CD14-positive monocyte (primary cell): ENCODE results near the gene GDF11. TPM values are rescaled to one million over a fixed set of nuclear protein-coding genes. Genes with fewer than 3 reads are reported as not detected.

ENCODE experiments used
- DNase-seq, 3 donors: peaks; one replicate each; pipeline ENCODE4 v3.0.0-alpha.2; 2011 to 2022
- H2AFZ ChIP-seq: 2 replicates; pipeline ENCODE4 v1.6.0; 2012; ENCODE audit warnings: mild to moderate bottlenecking, low read depth, low read length, inconsistent platforms; ENCODE audit not compliant: insufficient read depth, poor library complexity, severe bottlenecking
- H3K27ac ChIP-seq, 2 donors: 1 replicate in 1 of 2; 2 replicates in 1 of 2; pipeline ENCODE4 v1.5.1; 2012 to 2013; ENCODE audit warnings: low read length in 2 of 2, control low read depth in 1 of 2, inconsistent platforms in 1 of 2, low read depth in 1 of 2, mild to moderate bottlenecking in 1 of 2
- H3K27me3 ChIP-seq, 2 donors: one replicate each; pipeline versions ENCODE4 v1.6.0 to v1.6.1; 2011 to 2013; ENCODE audit warnings: low read length in 2 of 2; ENCODE audit not compliant: control insufficient read depth in 2 of 2, insufficient read depth in 2 of 2
- H3K36me3 ChIP-seq, 2 donors: replicated peaks in 1 of 2; 1 replicate in 1 of 2; 2 replicates in 1 of 2; pipeline versions ENCODE4 v1.5.1 to v1.6.1; 2012 to 2013; ENCODE audit warnings: low read length in 2 of 2, control low read depth in 1 of 2, inconsistent platforms in 1 of 2, mild to moderate bottlenecking in 1 of 2; ENCODE audit not compliant: insufficient read depth in 2 of 2, control insufficient read depth in 1 of 2
- H3K4me1 ChIP-seq, 2 donors: 1 replicate in 1 of 2; 2 replicates in 1 of 2; pipeline versions ENCODE4 v1.5.1 to v1.6.1; 2012 to 2013; ENCODE audit warnings: low read length in 2 of 2, control low read depth in 1 of 2, inconsistent platforms in 1 of 2, mild to moderate bottlenecking in 1 of 2, moderate library complexity in 1 of 2; ENCODE audit not compliant: insufficient read depth in 2 of 2, control insufficient read depth in 1 of 2
- H3K4me2 ChIP-seq: replicated peaks from 2 replicates; pipeline ENCODE3; 2012; ENCODE audit warnings: low read length, moderate library complexity, mild to moderate bottlenecking; ENCODE audit not compliant: poor library complexity, severe bottlenecking; ENCODE audit errors: extremely low read depth
- H3K4me3 ChIP-seq, 3 experiments: fragments of 200-600 bp in 1 of 3; sonication (generic) in 1 of 3; replicated peaks in 1 of 3; 1 replicate in 2 of 3; 2 replicates in 1 of 3; pipeline ENCODE4 v1.5.1; 2011 to 2013; ENCODE audit warnings: low read length in 3 of 3, mild to moderate bottlenecking in 3 of 3, control low read depth in 2 of 3, low read depth in 2 of 3, inconsistent platforms in 1 of 3, moderate library complexity in 1 of 3
- H3K79me2 ChIP-seq: 2 replicates; pipeline ENCODE4 v1.6.0; 2012; ENCODE audit warnings: mild to moderate bottlenecking, control low read depth, inconsistent platforms, low read length, moderate library complexity; ENCODE audit not compliant: insufficient read depth
- H3K9ac ChIP-seq: 2 replicates; pipeline ENCODE4 v1.6.0; 2017; ENCODE audit warnings: low read length, mild to moderate bottlenecking; ENCODE audit not compliant: insufficient read depth, poor library complexity, severe bottlenecking
- H3K9me3 ChIP-seq, 2 donors: replicated peaks in 1 of 2; 1 replicate in 1 of 2; 2 replicates in 1 of 2; pipeline versions ENCODE4 v1.5.1 to v1.6.1; 2012 to 2013; ENCODE audit warnings: low read length in 2 of 2, control low read depth in 1 of 2; ENCODE audit not compliant: control insufficient read depth in 1 of 2, insufficient read depth in 1 of 2
- H4K20me1 ChIP-seq: 2 replicates; pipeline ENCODE4 v1.6.0; 2012; ENCODE audit warnings: mild to moderate bottlenecking, low read length, control low read depth, moderate library complexity; ENCODE audit not compliant: insufficient read depth
- H3K27ac Mint-ChIP-seq, 7 donors: one replicate each; pipeline ENCODE4 v1.8.0; 2020; ENCODE audit warnings: mild to moderate bottlenecking in 7 of 7, mixed read lengths in 7 of 7, moderate library complexity in 6 of 7, inconsistent platforms in 2 of 7
- H3K27me3 Mint-ChIP-seq, 3 donors: one replicate each; pipeline ENCODE4 v1.8.0; 2021 to 2022; ENCODE audit warnings: low read depth in 3 of 3, mild to moderate bottlenecking in 3 of 3, mixed read lengths in 3 of 3, moderate library complexity in 3 of 3, inconsistent platforms in 1 of 3
- H3K36me3 Mint-ChIP-seq, 2 donors: one replicate each; pipeline ENCODE4 v1.8.0; 2020; ENCODE audit warnings: mixed read lengths in 2 of 2, inconsistent platforms in 1 of 2, mild to moderate bottlenecking in 1 of 2
- H3K4me1 Mint-ChIP-seq: one replicate; pipeline ENCODE4 v1.8.0; 2020; ENCODE audit warnings: mild to moderate bottlenecking, mixed read lengths
- H3K4me3 Mint-ChIP-seq, 2 donors: one replicate each; pipeline ENCODE4 v1.8.0; 2020; ENCODE audit warnings: mild to moderate bottlenecking in 2 of 2, mixed read lengths in 2 of 2, moderate library complexity in 1 of 2
- H3K9me3 Mint-ChIP-seq, 7 donors: one replicate each; pipeline ENCODE4 v1.8.0; 2020 to 2022; ENCODE audit warnings: mixed read lengths in 7 of 7, mild to moderate bottlenecking in 6 of 7, moderate library complexity in 6 of 7, inconsistent platforms in 2 of 7
- CTCF ChIP-seq: fragments of 200-600 bp; IDR thresholded peaks from one replicate; pipeline ENCODE4 v1.8.0; 2022; ENCODE audit warnings: antibody characterized with exemption, mild to moderate bottlenecking
- WGBS: methylation state at CpG from one replicate; pipeline ENCODE4 v1.1.5; 2013; ENCODE audit warnings: missing lambda C conversion rate; ENCODE audit not compliant: insufficient coverage; 5-methylcytosine and 5-hydroxymethylcytosine counted together
- intact Hi-C, 2 donors: fragments of 100-400 bp; cut with micrococcal nuclease; formaldehyde crosslinking; loops; one replicate each; pipeline versions ENCODE4 v1.15.0 to v1.15.1; 2023
- polyA plus RNA-seq, 3 donors: library from polyadenylated mRNA; depleted of rRNA in 1 of 3; unstranded in 2 of 3; stranded (reverse) in 1 of 3; fragments of 300-500 nt in 2 of 3; fragments of >200 nt in 1 of 3; fragmentation: Illumina TruSeq in 2 of 3; gene quantifications; 1 replicate in 2 of 3; 2 replicates in 1 of 3; pipeline ENCODE4 v1.2.3, GENCODE V29; 2012 to 2021

Gene GDF11
- polyA plus RNA-seq, 3 donors = 0.08 to 0.09 (median 0.09) TPM

GRCh38 chr12:55738123-55739024, 4.5 kb upstream of the GDF11 start:
- H3K27ac Mint-ChIP-seq = peak overlapping the region; percentile 70 to 90 (median 80)
- peaks cover 0 to 2% of the 10 kb centered on the region in 2 donors for H3K36me3 Mint-ChIP-seq
- peak overlapping the region; percentile 41 for H3K9ac ChIP-seq
- H3K27me3 ChIP-seq = peaks cover 9 to 12% of the 10 kb centered on the region in 2 donors
- H3K27ac ChIP-seq = peak overlapping the region; percentile 33 to 65
- H3K4me3 Mint-ChIP-seq = peak overlapping the region; percentile 85 to 92
- H3K4me3 ChIP-seq = peak overlapping the region; percentile 57 to 95 (median 82)
- peaks cover 16 to 24% of the 10 kb centered on the region in 2 donors for H3K4me1 ChIP-seq
- WGBS = 0% methylated on average over 5 of the region's 14 CpGs
- DNase-seq = peak; percentile 64 to 82 (median 66)
- H2AFZ ChIP-seq = peak overlapping the region; percentile 91
- peak overlapping the region; percentile 95 for H3K4me2 ChIP-seq
- H3K79me2 ChIP-seq = no peaks in the 10 kb centered on the region
- peak; percentile 90 for TF ChIP-seq CTCF
- no peaks in the 10 kb centered on the region for H3K36me3 ChIP-seq
- intact Hi-C loops = loop anchor here (1.0 to 5.0 kb wide), 3 partner anchors 8 to 202 kb away; partner anchors contain the start of gene PYM1 (in 1 of the 2)
- H3K27me3 Mint-ChIP-seq = peaks cover 20 to 24% (median 22%) of the 10 kb centered on the region in 3 donors
- H4K20me1 ChIP-seq = no peaks in the 10 kb centered on the region
- H3K9me3 ChIP-seq = no peaks in the 10 kb centered on the region
- H3K9me3 Mint-ChIP-seq = peaks cover 0 to 3% (median 0%) of the 10 kb centered on the region in 7 donors
- peaks cover 30% of the 10 kb centered on the region for H3K4me1 Mint-ChIP-seq

GRCh38 chr12:55739025-55739378, 3.9 kb upstream of the GDF11 start:
- Histone ChIP-seq H2AFZ (peak overlapping the region; percentile 91), H3K27ac (no peak overlapping the region)
- H3K27me3 Mint-ChIP-seq = peaks cover 26 to 30% (median 28%) of the 10 kb centered on the region in 3 donors

More at GRCh38 chr12:55739025-55739378, 3.9 kb upstream of the GDF11 start:
- Histone ChIP-seq H3K4me1 (peaks cover 22 to 29% of the 10 kb centered on the region in 2 donors), H3K9ac (no peak overlapping the region), H3K79me2 (no peaks in the 10 kb centered on the region), H3K4me3 (peak overlapping the region in 1 of 3 experiments; percentile 82), H3K9me3 (no peaks in the 10 kb centered on the region), H4K20me1 (no peaks in the 10 kb centered on the region), H3K36me3 (no peaks in the 10 kb centered on the region), H3K27me3 (peaks cover 11 to 18% of the 10 kb centered on the region in 2 donors), H3K4me2 (peak overlapping the region; percentile 95)
- intact Hi-C loops = loop anchor here (2.0 to 5.0 kb wide), 2 partner anchors 188 to 202 kb away; partner anchors contain the start of gene PYM1 (in 1 of the 2)
- TF ChIP-seq CTCF = peak; percentile 45
- no CpG with 5 or more reads among the region's 2 CpGs for WGBS
- Mint-ChIP-seq H3K4me3 (no peak overlapping the region), H3K9me3 (peaks cover 0 to 3% (median 0%) of the 10 kb centered on the region in 7 donors), H3K36me3 (peaks cover 0 to 2% of the 10 kb centered on the region in 2 donors), H3K27ac (no peak overlapping the region), H3K4me1 (peaks cover 36% of the 10 kb centered on the region)
- DNase-seq = no peak
